Mammary epithelial cell (primary cell): Measurements from ENCODE around the gene JKAMP.

Experiments
- EZH2 ChIP-seq: IDR thresholded peaks from 2 replicates; pipeline ENCODE4 v1.6.1; 2012; ENCODE audit warnings: low read length, inconsistent platforms, borderline replicate concordance
- TF ChIP-seq, protein P1 (sequence below), 2 donors: IDR thresholded peaks in 1 of 2; conservative IDR thresholded peaks in 1 of 2; 2 replicates each; pipeline ENCODE4 v1.5.1; 2011 to 2012; ENCODE audit warnings: inconsistent platforms in 2 of 2, low read length in 2 of 2, mild to moderate bottlenecking in 2 of 2, control low read depth in 1 of 2, low read depth in 1 of 2; ENCODE audit not compliant: insufficient read depth in 1 of 2; ENCODE audit errors: extremely low read depth in 1 of 2

DNA sequence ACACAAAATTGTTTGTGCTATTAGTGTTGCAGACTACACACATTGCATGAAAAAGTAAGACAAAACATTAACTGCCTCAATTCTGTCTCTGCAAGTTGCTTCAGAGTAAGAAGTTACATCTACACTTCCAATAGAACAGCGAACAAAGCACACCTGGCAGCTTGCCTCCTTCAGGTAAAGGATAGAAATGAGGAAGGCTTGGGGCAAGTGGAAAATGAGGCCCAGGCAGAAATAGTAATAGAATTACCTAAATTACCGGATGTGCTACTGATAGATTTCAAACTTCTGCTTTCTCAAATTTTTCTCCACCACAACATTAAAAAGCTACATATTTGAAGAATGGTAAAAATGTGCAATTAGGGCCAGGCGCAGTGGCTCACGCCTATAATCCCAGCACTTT is 54.6 kb downstream of the JKAMP start:
- TF ChIP-seq, protein P1, sequence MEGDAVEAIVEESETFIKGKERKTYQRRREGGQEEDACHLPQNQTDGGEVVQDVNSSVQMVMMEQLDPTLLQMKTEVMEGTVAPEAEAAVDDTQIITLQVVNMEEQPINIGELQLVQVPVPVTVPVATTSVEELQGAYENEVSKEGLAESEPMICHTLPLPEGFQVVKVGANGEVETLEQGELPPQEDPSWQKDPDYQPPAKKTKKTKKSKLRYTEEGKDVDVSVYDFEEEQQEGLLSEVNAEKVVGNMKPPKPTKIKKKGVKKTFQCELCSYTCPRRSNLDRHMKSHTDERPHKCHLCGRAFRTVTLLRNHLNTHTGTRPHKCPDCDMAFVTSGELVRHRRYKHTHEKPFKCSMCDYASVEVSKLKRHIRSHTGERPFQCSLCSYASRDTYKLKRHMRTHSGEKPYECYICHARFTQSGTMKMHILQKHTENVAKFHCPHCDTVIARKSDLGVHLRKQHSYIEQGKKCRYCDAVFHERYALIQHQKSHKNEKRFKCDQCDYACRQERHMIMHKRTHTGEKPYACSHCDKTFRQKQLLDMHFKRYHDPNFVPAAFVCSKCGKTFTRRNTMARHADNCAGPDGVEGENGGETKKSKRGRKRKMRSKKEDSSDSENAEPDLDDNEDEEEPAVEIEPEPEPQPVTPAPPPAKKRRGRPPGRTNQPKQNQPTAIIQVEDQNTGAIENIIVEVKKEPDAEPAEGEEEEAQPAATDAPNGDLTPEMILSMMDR (conservative IDR thresholded peaks at IDR 0.05 in 1 of 2, IDR thresholded peaks at IDR 0.05 in 1 of 2; ENCODE audit: extremely low read depth in 1 of 2, insufficient read depth in 1 of 2, low read depth in 1 of 2, low read length in 2 of 2): no peak
- TF ChIP-seq EZH2: no peak
